Liver (tissue), 9 donors: ENCODE data around the gene DYRK1B. TPM values are rescaled to one million over a fixed set of nuclear protein-coding genes. Genes with fewer than 3 reads are reported as not detected.

ENCODE experiments used
- DNase-seq: peaks from one replicate; pipeline ENCODE4 v3.0.0-alpha.2; 2017; ENCODE audit warnings: low spot score
- H3K27ac ChIP-seq, 2 donors: one replicate each; pipeline ENCODE4 v1.7.0; 2013; ENCODE audit warnings: inconsistent platforms in 2 of 2, low read length in 2 of 2, control low read depth in 1 of 2, low read depth in 1 of 2, mild to moderate bottlenecking in 1 of 2
- H3K27me3 ChIP-seq, 4 donors: one replicate each; pipeline versions ENCODE4 v1.6.1 to v1.7.0; 2013; ENCODE audit warnings: low read length in 3 of 4, inconsistent platforms in 1 of 4, mild to moderate bottlenecking in 1 of 4, moderate library complexity in 1 of 4; ENCODE audit not compliant: control insufficient read depth in 4 of 4, insufficient read depth in 4 of 4
- H3K36me3 ChIP-seq, 4 donors: one replicate each; pipeline versions ENCODE4 v1.6.1 to v1.7.0; 2013; ENCODE audit warnings: low read length in 3 of 4, mild to moderate bottlenecking in 3 of 4, low read depth in 1 of 4, moderate library complexity in 1 of 4; ENCODE audit not compliant: control insufficient read depth in 4 of 4, insufficient read depth in 3 of 4
- H3K4me1 ChIP-seq, 4 donors: one replicate each; pipeline versions ENCODE4 v1.6.1 to v1.7.0; 2013; ENCODE audit warnings: low read length in 3 of 4, mild to moderate bottlenecking in 3 of 4, moderate library complexity in 1 of 4; ENCODE audit not compliant: control insufficient read depth in 4 of 4, insufficient read depth in 4 of 4
- H3K4me3 ChIP-seq, 3 donors: one replicate each; pipeline versions ENCODE4 v1.6.1 to v1.7.0; 2013; ENCODE audit warnings: low read length in 3 of 3, control low read depth in 1 of 3, low read depth in 1 of 3, mild to moderate bottlenecking in 1 of 3
- H3K9ac ChIP-seq, 2 donors: one replicate each; pipeline ENCODE4 v1.7.0; 2013; ENCODE audit warnings: low read length in 2 of 2, mild to moderate bottlenecking in 2 of 2, moderate library complexity in 2 of 2, control low read depth in 1 of 2, low read depth in 1 of 2
- H3K9me3 ChIP-seq, 4 donors: one replicate each; pipeline versions ENCODE4 v1.6.1 to v1.7.0; 2013; ENCODE audit warnings: low read length in 3 of 4; ENCODE audit not compliant: control insufficient read depth in 4 of 4
- ATF3 ChIP-seq: IDR thresholded peaks from 2 replicates; pipeline ENCODE4 v1.6.1; 2016; ENCODE audit warnings: antibody characterized with exemption
- HNF4A ChIP-seq, 2 donors: conservative IDR thresholded peaks; 2 replicates each; pipeline ENCODE4 v1.6.1; 2016; ENCODE audit warnings: antibody characterized with exemption in 2 of 2, mild to moderate bottlenecking in 2 of 2
- HNF4G ChIP-seq: IDR thresholded peaks from 2 replicates; pipeline ENCODE4 v1.6.1; 2016; ENCODE audit warnings: antibody characterized with exemption
- JUND ChIP-seq, 2 donors: IDR thresholded peaks; 2 replicates each; pipeline ENCODE4 v1.6.1; 2016; ENCODE audit warnings: antibody characterized with exemption in 2 of 2
- MAX ChIP-seq: IDR thresholded peaks from 2 replicates; pipeline ENCODE4 v1.6.1; 2016; ENCODE audit warnings: antibody characterized with exemption
- RAD21 ChIP-seq, 2 donors: IDR thresholded peaks; 2 replicates each; pipeline ENCODE4 v1.6.1; 2016; ENCODE audit warnings: antibody characterized with exemption in 2 of 2, mild to moderate bottlenecking in 2 of 2
- REST ChIP-seq: IDR thresholded peaks from 2 replicates; pipeline ENCODE4 v1.6.1; 2016; ENCODE audit warnings: antibody characterized with exemption, mild to moderate bottlenecking
- RXRA ChIP-seq, 2 donors: IDR thresholded peaks; 2 replicates each; pipeline ENCODE4 v1.6.1; 2017 to 2018; ENCODE audit warnings: antibody characterized with exemption in 2 of 2, mild to moderate bottlenecking in 1 of 2
- SP1 ChIP-seq: IDR thresholded peaks from 2 replicates; pipeline ENCODE4 v1.6.1; 2018; ENCODE audit warnings: antibody characterized with exemption, mild to moderate bottlenecking
- TAF1 ChIP-seq: conservative IDR thresholded peaks from 2 replicates; pipeline ENCODE4 v1.6.1; 2016; ENCODE audit warnings: antibody characterized with exemption, mild to moderate bottlenecking
- YY1 ChIP-seq: IDR thresholded peaks from 2 replicates; pipeline ENCODE4 v1.6.1; 2016; ENCODE audit warnings: antibody characterized with exemption, mild to moderate bottlenecking
- WGBS: extraction: QIAGEN DNeasy Blood & Tissue Kit; methylation state at CpG from one replicate; pipeline ENCODE4 v1.1.7; 2013; 5-methylcytosine and 5-hydroxymethylcytosine counted together
- polyA plus RNA-seq, 2 donors: library from polyadenylated mRNA; stranded (reverse) in 1 of 2; unstranded in 1 of 2; fragments of 200-250 nt in 1 of 2; fragments of >200 nt in 1 of 2; fragmentation: Nextera tagmentation in 1 of 2; extraction: Ambion mirVana in 1 of 2; gene quantifications; one replicate each; pipeline versions ENCODE4 v1.2.1 to v1.2.3, GENCODE V29; 2013 to 2015
- total RNA-seq, 2 donors: library from RNA; depleted of rRNA; stranded (reverse); fragments of >200 nt; gene quantifications; one replicate each; pipeline ENCODE4 v1.2.3, GENCODE V29; 2014
- TF ChIP-seq, protein P1 (sequence below): fragments of 150-350 bp; IDR thresholded peaks from 2 replicates; pipeline ENCODE4 v1.5.1; 2017; ENCODE audit warnings: improper control_type of control experiment, low read depth, low read length; ENCODE audit not compliant: missing input control
- TF ChIP-seq, protein P2 (sequence below): IDR thresholded peaks from 2 replicates; pipeline ENCODE4 v1.6.1; 2016; ENCODE audit warnings: antibody characterized with exemption
- donor health status: healthy.
- donor health status: healthy.
- donor health status: healthy.
- donor health status: healthy.
- donor health status: healthy.

The DYRK1B gene
- total and polyA plus RNA-seq, 4 donors = 2.8 to 7.6 (median 3.2) TPM

DNA sequence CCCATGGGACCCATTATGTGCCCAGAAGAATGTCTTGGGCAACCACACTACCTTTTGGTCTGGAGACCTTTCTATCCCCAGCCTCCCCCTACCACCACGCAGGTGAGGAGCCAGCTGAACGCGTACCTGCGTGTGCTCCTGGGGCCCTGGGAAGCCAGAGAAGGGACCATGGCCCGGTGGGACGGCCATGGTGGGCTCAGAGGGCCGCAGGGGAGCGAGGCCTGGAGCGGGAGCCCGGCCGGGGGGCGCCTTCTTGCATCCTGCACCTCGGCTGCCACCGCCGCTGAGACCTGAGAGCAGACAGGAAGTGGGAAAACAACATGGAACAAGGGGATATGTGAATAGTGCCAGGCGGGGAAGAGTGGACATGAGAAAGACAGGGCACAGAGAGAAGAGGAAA lies 2.3 kb downstream of the DYRK1B start:
- TF ChIP-seq SP1 = no peak
- no peak for TF ChIP-seq HNF4G
- TF ChIP-seq TAF1 = no peak
- Histone ChIP-seq H3K27me3 (no peaks in the 10 kb centered on the region), H3K27ac (no peak overlapping the region), H3K4me1 (peaks cover 4 to 19% (median 17%) of the 10 kb centered on the region in 4 donors), H3K9ac (no peak overlapping the region), H3K4me3 (no peak overlapping the region), H3K9me3 (no peaks in the 10 kb centered on the region), H3K36me3 (peaks cover 5 to 44% (median 6%) of the 10 kb centered on the region in 4 donors)
- DNase-seq = no peak
- WGBS = 96% methylated on average over 16 of the region's 16 CpGs

GRCh38 chr19:39830847-39831246 lies 3.1 kb downstream of the DYRK1B start:
- TF ChIP-seq SP1 (no peak), MAX (no peak), RXRA (IDR thresholded peaks at IDR 0.05) (no peak), HNF4A (conservative IDR thresholded peaks at IDR 0.05) (no peak), ATF3 (no peak), RAD21 (IDR thresholded peaks at IDR 0.05) (no peak), YY1 (no peak), REST (no peak), TAF1 (no peak), JUND (IDR thresholded peaks at IDR 0.05) (no peak)
- TF ChIP-seq, protein P1, sequence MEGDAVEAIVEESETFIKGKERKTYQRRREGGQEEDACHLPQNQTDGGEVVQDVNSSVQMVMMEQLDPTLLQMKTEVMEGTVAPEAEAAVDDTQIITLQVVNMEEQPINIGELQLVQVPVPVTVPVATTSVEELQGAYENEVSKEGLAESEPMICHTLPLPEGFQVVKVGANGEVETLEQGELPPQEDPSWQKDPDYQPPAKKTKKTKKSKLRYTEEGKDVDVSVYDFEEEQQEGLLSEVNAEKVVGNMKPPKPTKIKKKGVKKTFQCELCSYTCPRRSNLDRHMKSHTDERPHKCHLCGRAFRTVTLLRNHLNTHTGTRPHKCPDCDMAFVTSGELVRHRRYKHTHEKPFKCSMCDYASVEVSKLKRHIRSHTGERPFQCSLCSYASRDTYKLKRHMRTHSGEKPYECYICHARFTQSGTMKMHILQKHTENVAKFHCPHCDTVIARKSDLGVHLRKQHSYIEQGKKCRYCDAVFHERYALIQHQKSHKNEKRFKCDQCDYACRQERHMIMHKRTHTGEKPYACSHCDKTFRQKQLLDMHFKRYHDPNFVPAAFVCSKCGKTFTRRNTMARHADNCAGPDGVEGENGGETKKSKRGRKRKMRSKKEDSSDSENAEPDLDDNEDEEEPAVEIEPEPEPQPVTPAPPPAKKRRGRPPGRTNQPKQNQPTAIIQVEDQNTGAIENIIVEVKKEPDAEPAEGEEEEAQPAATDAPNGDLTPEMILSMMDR = no peak
- TF ChIP-seq, protein P2, sequence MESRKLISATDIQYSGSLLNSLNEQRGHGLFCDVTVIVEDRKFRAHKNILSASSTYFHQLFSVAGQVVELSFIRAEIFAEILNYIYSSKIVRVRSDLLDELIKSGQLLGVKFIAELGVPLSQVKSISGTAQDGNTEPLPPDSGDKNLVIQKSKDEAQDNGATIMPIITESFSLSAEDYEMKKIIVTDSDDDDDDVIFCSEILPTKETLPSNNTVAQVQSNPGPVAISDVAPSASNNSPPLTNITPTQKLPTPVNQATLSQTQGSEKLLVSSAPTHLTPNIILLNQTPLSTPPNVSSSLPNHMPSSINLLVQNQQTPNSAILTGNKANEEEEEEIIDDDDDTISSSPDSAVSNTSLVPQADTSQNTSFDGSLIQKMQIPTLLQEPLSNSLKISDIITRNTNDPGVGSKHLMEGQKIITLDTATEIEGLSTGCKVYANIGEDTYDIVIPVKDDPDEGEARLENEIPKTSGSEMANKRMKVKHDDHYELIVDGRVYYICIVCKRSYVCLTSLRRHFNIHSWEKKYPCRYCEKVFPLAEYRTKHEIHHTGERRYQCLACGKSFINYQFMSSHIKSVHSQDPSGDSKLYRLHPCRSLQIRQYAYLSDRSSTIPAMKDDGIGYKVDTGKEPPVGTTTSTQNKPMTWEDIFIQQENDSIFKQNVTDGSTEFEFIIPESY = no peak
- no peaks in the 10 kb centered on the region for H3K27me3 ChIP-seq
- H3K9ac ChIP-seq = no peak overlapping the region
- H3K27ac ChIP-seq = no peak overlapping the region
- H3K36me3 ChIP-seq = peaks cover 0 to 44% (median 7%) of the 10 kb centered on the region in 4 donors
- H3K4me1 ChIP-seq = peaks cover 4 to 19% (median 17%) of the 10 kb centered on the region in 4 donors
- no peak for DNase-seq
- H3K9me3 ChIP-seq = no peaks in the 10 kb centered on the region
- H3K4me3 ChIP-seq = no peak overlapping the region
